Hepatocyte (in vitro differentiated cells): ENCODE results near the gene NUS1.

Experiments
- EZH2 ChIP-seq: fragments of 200-600 bp; sonication (generic); IDR thresholded peaks from 2 replicates; pipeline ENCODE4 v1.6.1; 2016; ENCODE audit warnings: antibody characterized with exemption, mild to moderate bottlenecking, borderline replicate concordance
- EZH2phosphoT487 ChIP-seq: fragments of 200-600 bp; sonication (generic); IDR thresholded peaks from one replicate; pipeline ENCODE4 v1.6.1; 2018; ENCODE audit warnings: antibody characterized with exemption, mild to moderate bottlenecking, low read depth, moderate library complexity; ENCODE audit not compliant: unreplicated experiment, severe bottlenecking
- TF ChIP-seq, protein P1 (sequence below): fragments of 200-600 bp; sonication (generic); IDR thresholded peaks from 2 replicates; pipeline ENCODE4 v1.5.1; 2016; ENCODE audit warnings: antibody characterized with exemption, mild to moderate bottlenecking; ENCODE audit not compliant: poor library complexity

DNA sequence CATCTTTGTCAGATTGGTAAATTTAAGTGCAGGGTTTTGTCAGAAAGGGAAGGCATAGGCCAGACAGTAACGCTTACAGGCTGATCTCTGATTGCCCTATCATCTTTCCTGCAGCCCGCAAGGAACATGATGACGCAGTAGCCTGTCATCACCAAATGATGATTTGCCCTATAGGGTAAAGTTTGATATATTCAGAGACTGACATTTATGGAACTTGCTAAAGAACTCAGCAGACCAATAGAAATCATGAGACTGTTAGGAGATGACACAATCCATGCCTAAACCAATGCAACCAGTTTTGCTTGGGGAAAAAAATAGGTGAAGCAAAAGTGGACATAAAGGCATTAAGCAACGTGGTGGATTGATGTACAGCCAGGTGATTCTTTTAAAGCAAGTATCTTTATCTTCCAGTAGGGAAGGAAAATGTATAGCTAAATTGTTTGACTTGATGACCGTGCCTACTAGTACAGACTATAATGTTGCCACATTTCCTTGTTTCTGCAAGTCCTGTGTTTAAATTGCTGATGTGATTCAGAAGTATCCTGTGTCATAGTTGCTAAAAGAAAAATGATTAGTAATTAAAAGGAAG lies 2.4 kb downstream of the NUS1 start:
- TF ChIP-seq, protein P1, sequence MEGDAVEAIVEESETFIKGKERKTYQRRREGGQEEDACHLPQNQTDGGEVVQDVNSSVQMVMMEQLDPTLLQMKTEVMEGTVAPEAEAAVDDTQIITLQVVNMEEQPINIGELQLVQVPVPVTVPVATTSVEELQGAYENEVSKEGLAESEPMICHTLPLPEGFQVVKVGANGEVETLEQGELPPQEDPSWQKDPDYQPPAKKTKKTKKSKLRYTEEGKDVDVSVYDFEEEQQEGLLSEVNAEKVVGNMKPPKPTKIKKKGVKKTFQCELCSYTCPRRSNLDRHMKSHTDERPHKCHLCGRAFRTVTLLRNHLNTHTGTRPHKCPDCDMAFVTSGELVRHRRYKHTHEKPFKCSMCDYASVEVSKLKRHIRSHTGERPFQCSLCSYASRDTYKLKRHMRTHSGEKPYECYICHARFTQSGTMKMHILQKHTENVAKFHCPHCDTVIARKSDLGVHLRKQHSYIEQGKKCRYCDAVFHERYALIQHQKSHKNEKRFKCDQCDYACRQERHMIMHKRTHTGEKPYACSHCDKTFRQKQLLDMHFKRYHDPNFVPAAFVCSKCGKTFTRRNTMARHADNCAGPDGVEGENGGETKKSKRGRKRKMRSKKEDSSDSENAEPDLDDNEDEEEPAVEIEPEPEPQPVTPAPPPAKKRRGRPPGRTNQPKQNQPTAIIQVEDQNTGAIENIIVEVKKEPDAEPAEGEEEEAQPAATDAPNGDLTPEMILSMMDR: no peak
- TF ChIP-seq EZH2phosphoT487 (no peak), EZH2 (no peak)
